HepG2 (cell line): Measurements from ENCODE around the gene CDC20. TPM values are rescaled to one million over a fixed set of nuclear protein-coding genes. Genes with fewer than 3 reads are reported as not detected.

Experiments used
- ATAC-seq: fragments of 200-7000 bp; cut with Tn5 transposase; 3 replicates; pipeline ENCODE4 v1.9.1; 2020; ENCODE audit warnings: mild to moderate bottlenecking, moderate library complexity
- BruUV-seq: library from RNA; stranded (reverse); fragments of 400-500 nt; replicated peaks from 2 replicates; lab custom pipeline; 2021; lab: Mats Ljungman, UMichigan
- CTCF ChIA-PET: fragments of 300-600 bp; formaldehyde crosslinking; extraction: SDS; loops from one replicate; lab custom pipeline; 2021; ENCODE audit warnings: low total read pairs, inconsistent platforms, low intra/inter-chr PET ratio; lab: Yijun Ruan, JAX
- POLR2A ChIA-PET: fragments of 350-600 bp; sonication (Branson Sonifier 250); formaldehyde crosslinking; loops from one replicate; lab custom pipeline; 2020; ENCODE audit warnings: antibody characterized with exemption, inconsistent platforms; lab: Yijun Ruan, JAX
- DNase-seq: peaks from one replicate; pipeline ENCODE4 v3.0.0-alpha.2; 2015; ENCODE audit warnings: low spot score
- FAIRE-seq: peaks from 3 replicates; lab custom pipeline; 2011; peaks lifted over from hg19 to GRCh38; lab: Jason Lieb, UNC
- H2AFZ ChIP-seq: one replicate; pipeline ENCODE4 v1.6.1; 2011; ENCODE audit warnings: low read length, inconsistent platforms
- H3K27ac ChIP-seq: fragments of 300-600 bp; 3 replicates; pipeline ENCODE4 v1.8.0; 2011; ENCODE audit warnings: mixed run types, mild to moderate bottlenecking, mixed read lengths, low read length, inconsistent platforms; ENCODE audit not compliant: insufficient read depth; ENCODE audit errors: extremely low read length
- H3K27me3 ChIP-seq, 2 experiments: fragments of 200-600 bp in 1 of 2; 2 replicates in 1 of 2; 3 replicates in 1 of 2; pipeline versions ENCODE4 v1.6.0 to v1.8.0; 2011; ENCODE audit warnings: low read length in 2 of 2, mild to moderate bottlenecking in 2 of 2, moderate library complexity in 2 of 2, inconsistent platforms in 1 of 2; ENCODE audit not compliant: insufficient read depth in 2 of 2, control insufficient read depth in 1 of 2
- H3K36me3 ChIP-seq, 2 experiments: fragments of 200-600 bp in 1 of 2; replicated peaks in 1 of 2; 2 replicates in 1 of 2; 3 replicates in 1 of 2; pipeline versions ENCODE4 v1.5.1 to v1.8.0; 2011; ENCODE audit warnings: low read length in 2 of 2, inconsistent platforms in 1 of 2; ENCODE audit not compliant: insufficient read depth in 2 of 2, control insufficient read depth in 1 of 2
- H3K4me1 ChIP-seq: 2 replicates; pipeline ENCODE4 v1.5.1; 2012; ENCODE audit warnings: low read length, inconsistent platforms; ENCODE audit not compliant: insufficient read depth
- H3K4me2 ChIP-seq: 2 replicates; pipeline ENCODE4 v1.6.0; 2011; ENCODE audit warnings: low read depth, low read length, inconsistent platforms
- H3K4me3 ChIP-seq, 3 experiments: fragments of 200-600 bp in 1 of 3; sonication (generic), shearing (Covaris generic) in 1 of 3; replicated peaks in 1 of 3; 2 replicates each; pipeline ENCODE4 v1.5.1; 2011 to 2016; ENCODE audit warnings: low read length in 3 of 3, inconsistent platforms in 2 of 3, low read depth in 2 of 3, mild to moderate bottlenecking in 2 of 3, control low read depth in 1 of 3, mixed read lengths in 1 of 3; ENCODE audit not compliant: insufficient read depth in 1 of 3
- H3K79me2 ChIP-seq: one replicate; pipeline ENCODE4 v1.6.1; 2011; ENCODE audit warnings: low read length, inconsistent platforms; ENCODE audit not compliant: insufficient read depth
- H3K9ac ChIP-seq: 2 replicates; pipeline ENCODE4 v1.6.0; 2011; ENCODE audit warnings: mild to moderate bottlenecking, low read depth, low read length, inconsistent platforms; ENCODE audit not compliant: insufficient read depth
- H3K9me3 ChIP-seq: 2 replicates; pipeline ENCODE4 v1.5.1; 2012; ENCODE audit warnings: mild to moderate bottlenecking, low read length
- H4K20me1 ChIP-seq: 2 replicates; pipeline ENCODE4 v1.6.0; 2011; ENCODE audit warnings: inconsistent platforms, mild to moderate bottlenecking, low read length, moderate library complexity; ENCODE audit not compliant: insufficient read depth
- CEBPB ChIP-seq: IDR thresholded peaks from 2 replicates; pipeline ENCODE4 v1.6.1; 2011; ENCODE audit warnings: low read depth, low read length, improper control_type of control experiment, borderline replicate concordance
- CSRNP1 ChIP-seq: sonication (generic); formaldehyde crosslinking; IDR thresholded peaks from 2 replicates; pipeline ENCODE4 v1.8.1; 2023; ENCODE audit warnings: mild to moderate bottlenecking, missing genetic modification reagents
- NCOR1 ChIP-seq: fragments of 200-600 bp; sonication (generic); IDR thresholded peaks from 2 replicates; pipeline ENCODE4 v1.7.0; 2017; ENCODE audit warnings: antibody characterized with exemption, low read length, borderline replicate concordance
- THAP9 ChIP-seq: sonication (generic); formaldehyde crosslinking; IDR thresholded peaks from 2 replicates; pipeline ENCODE4; 2020; ENCODE audit warnings: missing genetic modification reagents, mild to moderate bottlenecking, borderline replicate concordance
- TOE1 ChIP-seq: sonication (generic); formaldehyde crosslinking; IDR thresholded peaks from 2 replicates; pipeline ENCODE4 v1.4.0; 2020; ENCODE audit warnings: mild to moderate bottlenecking, missing genetic modification reagents
- WGBS: methylation state at CpG from one replicate; pipeline ENCODE4 v1.1.6; 2017; ENCODE audit warnings: low lambda C conversion rate; 5-methylcytosine and 5-hydroxymethylcytosine counted together
- in situ Hi-C: cut with HindIII; loops from 2 replicates; pipeline ENCODE4 v1.10.0; 2017; ENCODE audit warnings: low pct_unique_long_range_greater_than_20kb; ENCODE audit not compliant: extremely low pct_ligation_motif_present
- intact Hi-C: fragments of 100-400 bp; cut with micrococcal nuclease; formaldehyde crosslinking; loops from one replicate; pipeline ENCODE4 v1.10.0; 2022; ENCODE audit not compliant: unreplicated experiment
- polyA plus RNA-seq, 8 experiments: library from polyadenylated mRNA; depleted of rRNA in 3 of 8; stranded (reverse) in 7 of 8; unstranded in 1 of 8; fragments of >200 nt; fragmentation: Illumina TruSeq in 4 of 8; extraction: Trizol in 4 of 8; gene quantifications; 2 replicates each; pipeline versions ENCODE4 v1.2.1 to v1.2.3, GENCODE V29; 2011 to 2016; ENCODE audit warnings: low read depth in 4 of 8, missing spikeins in 1 of 8, mixed read lengths in 1 of 8; ENCODE audit not compliant: insufficient read depth in 1 of 8
- total RNA-seq, 5 experiments: library from RNA; depleted of rRNA; stranded (reverse); fragments of >200 nt; fragmentation: Illumina TruSeq; extraction: Trizol; gene quantifications; 2 replicates each; pipeline ENCODE4 v1.2.3, GENCODE V29; 2016; ENCODE audit warnings: low read depth in 1 of 5
- TF ChIP-seq, protein P1 (sequence below): sonication (generic); IDR thresholded peaks from 2 replicates; pipeline ENCODE4 v1.6.1; 2016; ENCODE audit warnings: low read depth, borderline replicate concordance
- TF ChIP-seq, protein P2 (sequence below): sonication (generic); formaldehyde crosslinking; IDR thresholded peaks from 2 replicates; pipeline ENCODE4 v1.4.0; 2020; ENCODE audit warnings: low read depth, missing genetic modification reagents

Gene CDC20
- total and polyA plus RNA-seq, 2 of the 13 experiments (the other 11 are each of a cell fraction or from before 2014, with no cell fraction given), result 57.9 to 90.0 TPM

GRCh38 chr1:43367904-43368645, 9.3 kb downstream of the CDC20 start, which contains the start of gene ELOVL1 (continued):
- TF ChIP-seq TOE1 (CRISPR knock-in tag), result 0 out of 2 replicates have a peak, but pooled peaks have one; percentile 55

- Histone ChIP-seq H3K9me3 (no peaks in the 10 kb centered on the region), H3K4me2 (peak overlapping the region; percentile 92), H3K79me2 (peaks cover 13% of the 10 kb centered on the region), H3K36me3 (peaks cover 5 to 6% of the 10 kb centered on the region in 2 experiments; a peak in 3 of 5 replicates), H3K27me3 (no peaks in the 10 kb centered on the region), H2AFZ (no peak overlapping the region), H3K27ac (peak overlapping the region; percentile 91), H3K4me1 (peaks cover 46% of the 10 kb centered on the region), H3K4me3 (peak overlapping the region; percentile 76 to 88 (median 79)), H4K20me1 (no peaks in the 10 kb centered on the region), H3K9ac (peak overlapping the region; percentile 76)
- ChIA-PET POLR2A (interaction anchor here (1.0 to 3.8 kb wide), 5 partner anchors 10 to 197 kb away, joined by 3 to 32 read pairs (median 21); partner anchors contain the start of genes CDC20, CFAP57, EBNA1BP2 and MED8), CTCF (interaction anchor here (1.2 kb wide), 1 partner anchor 130 kb away, joined by 3 read pairs; no protein-coding TSS in a partner anchor)
- intact Hi-C loops, result loop anchor here (1.0 kb wide), 1 partner anchor 46 kb away; no protein-coding TSS in a partner anchor
- 5% methylated on average over 6 of the region's 6 CpGs for WGBS
- in situ Hi-C loops, result no loop called here
- no peak for FAIRE-seq
- TSS peak; percentile 90 for BruUV-seq
- no peak for DNase-seq
- ATAC-seq, result peak; percentile 6; the same call in 2 of the 3 replicates
- TF ChIP-seq, protein P1, sequence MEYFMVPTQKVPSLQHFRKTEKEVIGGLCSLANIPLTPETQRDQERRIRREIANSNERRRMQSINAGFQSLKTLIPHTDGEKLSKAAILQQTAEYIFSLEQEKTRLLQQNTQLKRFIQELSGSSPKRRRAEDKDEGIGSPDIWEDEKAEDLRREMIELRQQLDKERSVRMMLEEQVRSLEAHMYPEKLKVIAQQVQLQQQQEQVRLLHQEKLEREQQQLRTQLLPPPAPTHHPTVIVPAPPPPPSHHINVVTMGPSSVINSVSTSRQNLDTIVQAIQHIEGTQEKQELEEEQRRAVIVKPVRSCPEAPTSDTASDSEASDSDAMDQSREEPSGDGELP, result peak; percentile 23; the same call in 1 of the 2 replicates
- TF ChIP-seq THAP9 (CRISPR knock-in tag), result 0 out of 2 replicates have a peak, but pooled peaks have one; percentile 7
- 0 out of 2 replicates have a peak, but pooled peaks have one; percentile 12 for TF ChIP-seq NCOR1
- TF ChIP-seq CEBPB, result no peak
- TF ChIP-seq, protein P2, sequence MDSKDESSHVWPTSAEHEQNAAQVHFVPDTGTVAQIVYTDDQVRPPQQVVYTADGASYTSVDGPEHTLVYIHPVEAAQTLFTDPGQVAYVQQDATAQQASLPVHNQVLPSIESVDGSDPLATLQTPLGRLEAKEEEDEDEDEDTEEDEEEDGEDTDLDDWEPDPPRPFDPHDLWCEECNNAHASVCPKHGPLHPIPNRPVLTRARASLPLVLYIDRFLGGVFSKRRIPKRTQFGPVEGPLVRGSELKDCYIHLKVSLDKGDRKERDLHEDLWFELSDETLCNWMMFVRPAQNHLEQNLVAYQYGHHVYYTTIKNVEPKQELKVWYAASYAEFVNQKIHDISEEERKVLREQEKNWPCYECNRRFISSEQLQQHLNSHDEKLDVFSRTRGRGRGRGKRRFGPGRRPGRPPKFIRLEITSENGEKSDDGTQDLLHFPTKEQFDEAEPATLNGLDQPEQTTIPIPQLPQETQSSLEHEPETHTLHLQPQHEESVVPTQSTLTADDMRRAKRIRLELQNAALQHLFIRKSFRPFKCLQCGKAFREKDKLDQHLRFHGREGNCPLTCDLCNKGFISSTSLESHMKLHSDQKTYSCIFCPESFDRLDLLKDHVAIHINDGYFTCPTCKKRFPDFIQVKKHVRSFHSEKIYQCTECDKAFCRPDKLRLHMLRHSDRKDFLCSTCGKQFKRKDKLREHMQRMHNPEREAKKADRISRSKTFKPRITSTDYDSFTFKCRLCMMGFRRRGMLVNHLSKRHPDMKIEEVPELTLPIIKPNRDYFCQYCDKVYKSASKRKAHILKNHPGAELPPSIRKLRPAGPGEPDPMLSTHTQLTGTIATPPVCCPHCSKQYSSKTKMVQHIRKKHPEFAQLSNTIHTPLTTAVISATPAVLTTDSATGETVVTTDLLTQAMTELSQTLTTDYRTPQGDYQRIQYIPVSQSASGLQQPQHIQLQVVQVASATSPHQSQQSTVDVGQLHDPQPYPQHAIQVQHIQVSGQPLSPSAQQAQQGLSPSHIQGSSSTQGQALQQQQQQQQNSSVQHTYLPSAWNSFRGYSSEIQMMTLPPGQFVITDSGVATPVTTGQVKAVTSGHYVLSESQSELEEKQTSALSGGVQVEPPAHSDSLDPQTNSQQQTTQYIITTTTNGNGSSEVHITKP (CRISPR knock-in tag), result no peak; the same call in 1 of the 2 replicates
- no peak for TF ChIP-seq CSRNP1 (CRISPR knock-in tag)
Observed at GRCh38 chr1:43368646-43369020, 9.9 kb downstream of the CDC20 start.
